ENCODE results near the gene ACTN1.

- TF ChIP-seq, protein P1, sequence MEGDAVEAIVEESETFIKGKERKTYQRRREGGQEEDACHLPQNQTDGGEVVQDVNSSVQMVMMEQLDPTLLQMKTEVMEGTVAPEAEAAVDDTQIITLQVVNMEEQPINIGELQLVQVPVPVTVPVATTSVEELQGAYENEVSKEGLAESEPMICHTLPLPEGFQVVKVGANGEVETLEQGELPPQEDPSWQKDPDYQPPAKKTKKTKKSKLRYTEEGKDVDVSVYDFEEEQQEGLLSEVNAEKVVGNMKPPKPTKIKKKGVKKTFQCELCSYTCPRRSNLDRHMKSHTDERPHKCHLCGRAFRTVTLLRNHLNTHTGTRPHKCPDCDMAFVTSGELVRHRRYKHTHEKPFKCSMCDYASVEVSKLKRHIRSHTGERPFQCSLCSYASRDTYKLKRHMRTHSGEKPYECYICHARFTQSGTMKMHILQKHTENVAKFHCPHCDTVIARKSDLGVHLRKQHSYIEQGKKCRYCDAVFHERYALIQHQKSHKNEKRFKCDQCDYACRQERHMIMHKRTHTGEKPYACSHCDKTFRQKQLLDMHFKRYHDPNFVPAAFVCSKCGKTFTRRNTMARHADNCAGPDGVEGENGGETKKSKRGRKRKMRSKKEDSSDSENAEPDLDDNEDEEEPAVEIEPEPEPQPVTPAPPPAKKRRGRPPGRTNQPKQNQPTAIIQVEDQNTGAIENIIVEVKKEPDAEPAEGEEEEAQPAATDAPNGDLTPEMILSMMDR (IDR thresholded peaks at IDR 0.05; ENCODE audit: low read length): no peak
- no peak for TF ChIP-seq EZH2 (IDR thresholded peaks at IDR 0.05; ENCODE audit: borderline replicate concordance, low read length)
Measured at GRCh38 chr14:68881396-68881795, 97.7 kb downstream of the ACTN1 start.
